ENCODE measurements around the gene STIP1. TPM values are rescaled to one million over a fixed set of nuclear protein-coding genes. Genes with fewer than 3 reads are reported as not detected.
A peak's percentile ranks its signal among the peaks of the same experiment; 100 is the strongest.

The STIP1 gene
- total and polyA plus RNA-seq, 10 of the 15 experiments (the other 5 are each of a cell fraction or from before 2014, with no cell fraction given), result 25.2 to 291 (median 191) TPM

GRCh38 chr11:64240435-64241240 lies 54.7 kb downstream of the STIP1 start, which contains the start of gene FKBP2:
Gene FKBP2, plus strand, starts transcription at chr11:64241095. Its CDS starts 1,293 bp downstream, at chr11:64242388.
- H4K20me1 ChIP-seq (ENCODE audit: control insufficient read depth, insufficient read depth), result no peaks in the 10 kb centered on the region
- peaks cover 32% of the 10 kb centered on the region for H3K79me2 ChIP-seq (ENCODE audit: control insufficient read depth, insufficient read depth, low read length)
- ChIA-PET SMC1A (ENCODE audit: uncharacterized antibody, unreplicated experiment) (interaction anchor here (0.9 to 5.0 kb wide), 4 partner anchors 14 to 64 kb away, joined by 3 to 40 read pairs (median 4); partner anchors contain the start of genes FERMT3, NUDT22 and TRPT1), RAD21 (ENCODE audit: unreplicated experiment) (interaction anchor here (0.7 to 8.6 kb wide), 11 partner anchors 10 to 77 kb away, joined by 3 to 104 read pairs (median 5); partner anchors contain the start of genes CATSPERZ, FERMT3, NUDT22 and PLCB3), POLR2A (interaction anchor here (0.5 to 7.4 kb wide), 26 partner anchors 9 to 1569 kb away, joined by 3 to 77 read pairs (median 6); partner anchors contain the start of genes BAD, CATSPERZ, DNAJC4 and ESRRA), CTCF (interaction anchor here (0.6 to 6.2 kb wide), 12 partner anchors 10 to 77 kb away, joined by 3 to 31 read pairs (median 4); partner anchors contain the start of genes NUDT22, PLCB3, PRDX5 and TRMT112)
- ATAC-seq, result peak; percentile 70
- H3K27me3 ChIP-seq (replicated peaks in 1 of 2; ENCODE audit: control insufficient read depth in 2 of 2, insufficient read depth in 2 of 2, low read length in 1 of 2), result no peaks in the 10 kb centered on the region
- BruUV-seq (replicated peaks), result TSS peak; percentile 95
- peak within 1 kb of the TSS; percentile 92 for H3K27ac ChIP-seq (ENCODE audit: control insufficient read depth, insufficient read depth)
- H3K4me1 ChIP-seq (ENCODE audit: control insufficient read depth, insufficient read depth, low read length), result peaks cover 41% of the 10 kb centered on the region
- peak; percentile 87 for DNase-seq (ENCODE audit: low read depth, low spot score)
- intact Hi-C loops (cut with micrococcal nuclease; ENCODE audit: unreplicated experiment) (loop anchor here (2.0 kb wide), 2 partner anchors 36 to 64 kb away; partner anchors contain the start of gene ESRRA), in situ Hi-C loops (cut with MboI) (loop anchor here (25.0 kb wide), 1 partner anchor 1622 kb away; the partner anchor contains the start of genes CFL1, EFEMP2 and MUS81)
- FAIRE-seq, result peak; percentile 27
- H3K4me2 ChIP-seq (ENCODE audit: control insufficient read depth, insufficient read depth), result peak within 1 kb of the TSS; percentile 90
- WGBS (ENCODE audit: insufficient coverage, insufficient replicate concordance, low lambda C conversion rate, missing lambda C conversion rate), result 1% methylated on average over 50 of the region's 58 CpGs
- no peaks in the 10 kb centered on the region for H3K9me3 ChIP-seq (replicated peaks; ENCODE audit: control insufficient read depth, insufficient read depth, low read length)
- peak within 1 kb of the TSS; percentile 82 for H2AFZ ChIP-seq (ENCODE audit: control insufficient read depth, low read depth, low read length)
- H3K36me3 ChIP-seq (ENCODE audit: control insufficient read depth in 2 of 2, insufficient read depth in 2 of 2, low read length in 1 of 2), result peaks cover 0 to 15% of the 10 kb centered on the region in 2 experiments; a peak in 2 of 4 replicates
- H3K9ac ChIP-seq (ENCODE audit: control insufficient read depth, insufficient read depth, low read length), result peak within 1 kb of the TSS; percentile 87
- peak within 1 kb of the TSS; percentile 89 for H3K4me3 ChIP-seq
- TF ChIP-seq CBX3 (IDR thresholded peaks at IDR 0.05; ENCODE audit: borderline replicate concordance, low read depth) (no peak), EP300 (IDR thresholded peaks at IDR 0.05; ENCODE audit: borderline replicate concordance in 1 of 2, control insufficient read depth in 1 of 2, low read depth in 2 of 2, low read length in 2 of 2) (no peak; a peak in 1 of 4 replicates), TAF1 (IDR thresholded peaks at IDR 0.05; ENCODE audit: borderline replicate concordance, low read depth, low read length) (peak; percentile 91), CBFB (IDR thresholded peaks at IDR 0.05; ENCODE audit: low read depth) (peak; percentile 78), MEF2B (IDR thresholded peaks at IDR 0.05; ENCODE audit: partially characterized antibody, poor library complexity, severe bottlenecking) (peak; percentile 53), SMAD1 (IDR thresholded peaks at IDR 0.05; ENCODE audit: low read depth, partially characterized antibody) (peak; percentile 73), BMI1 (IDR thresholded peaks at IDR 0.05; ENCODE audit: borderline replicate concordance) (no peak), CHD2 (IDR thresholded peaks at IDR 0.05; ENCODE audit: borderline replicate concordance, low read depth, low read length) (no peak; the same call in 1 of the 2 replicates), IKZF2 (IDR thresholded peaks at IDR 0.05) (0 out of 4 replicates have a peak, but pooled peaks of 1 of the 2 experiments have one; percentile 8), KLF5 (IDR thresholded peaks at IDR 0.05; ENCODE audit: partially characterized antibody) (no peak), NR2F1 (conservative IDR thresholded peaks at IDR 0.05) (peak; percentile 92), TCF12 (IDR thresholded peaks at IDR 0.05; ENCODE audit: low read depth, low read length) (peak; percentile 34; the same call in 1 of the 2 replicates), ZBTB11 (CRISPR knock-in tag; IDR thresholded peaks at IDR 0.05) (no peak), EGR1 (IDR thresholded peaks at IDR 0.05; ENCODE audit: borderline replicate concordance in 1 of 2, low read depth in 2 of 2, low read length in 2 of 2) (peak in 1 of 2 experiments; percentile 90; a peak in 2 of 3 replicates), NFYB (IDR thresholded peaks at IDR 0.05; ENCODE audit: insufficient read depth, low read depth, low read length) (peak; percentile 72; the same call in 1 of the 2 replicates), NKRF (conservative IDR thresholded peaks at IDR 0.05) (peak; percentile 60)

Data from GM12878 (cell line).